8988T (cell line): ENCODE data around the gene TTC21A.

Experiments
- DNase-seq: peaks from one replicate; pipeline ENCODE4 v3.0.0; 2011

TTC21A gene

DNA sequence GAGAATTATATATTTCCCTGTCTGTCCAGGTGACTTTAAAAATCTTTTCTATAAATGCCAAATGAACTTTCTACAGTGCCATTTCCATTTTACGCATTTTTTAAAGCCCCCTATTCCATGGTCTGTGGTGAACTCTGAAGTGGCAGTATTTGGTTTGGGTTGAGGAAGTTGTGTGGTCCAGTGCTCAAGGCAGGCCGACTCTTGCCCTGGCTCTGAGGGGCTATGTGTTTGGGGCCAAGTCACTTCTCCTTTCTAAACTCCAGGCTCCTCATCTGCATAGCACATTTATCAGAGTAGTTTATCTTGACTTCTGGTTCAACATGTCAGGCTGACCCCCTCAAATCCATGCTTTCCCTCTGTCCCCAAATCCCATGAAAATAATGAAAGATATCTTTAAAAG is 14.1 kb downstream of the TTC21A start:
- DNase-seq: no peak

DNA sequence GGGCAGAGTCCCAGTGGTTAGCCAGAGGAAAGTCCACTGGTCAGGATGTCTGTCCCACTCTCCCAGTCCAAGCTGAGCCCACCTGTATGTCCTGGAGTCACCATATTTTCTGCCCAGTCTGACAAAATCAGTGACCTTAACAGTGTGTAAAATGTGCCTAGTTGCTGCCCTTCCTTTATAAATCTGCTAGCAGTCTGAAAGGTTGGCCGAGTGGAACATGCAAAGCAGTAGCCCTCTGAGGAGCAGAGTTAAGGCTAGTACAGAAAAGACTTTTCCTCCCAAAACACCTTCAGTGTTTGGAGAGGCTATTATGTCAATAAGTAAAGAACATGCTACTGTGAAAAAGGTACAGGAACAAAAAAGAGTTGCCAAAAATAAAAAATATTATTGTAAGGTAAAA is 15.3 kb downstream of the TTC21A start:
- DNase-seq: no peak

DNA sequence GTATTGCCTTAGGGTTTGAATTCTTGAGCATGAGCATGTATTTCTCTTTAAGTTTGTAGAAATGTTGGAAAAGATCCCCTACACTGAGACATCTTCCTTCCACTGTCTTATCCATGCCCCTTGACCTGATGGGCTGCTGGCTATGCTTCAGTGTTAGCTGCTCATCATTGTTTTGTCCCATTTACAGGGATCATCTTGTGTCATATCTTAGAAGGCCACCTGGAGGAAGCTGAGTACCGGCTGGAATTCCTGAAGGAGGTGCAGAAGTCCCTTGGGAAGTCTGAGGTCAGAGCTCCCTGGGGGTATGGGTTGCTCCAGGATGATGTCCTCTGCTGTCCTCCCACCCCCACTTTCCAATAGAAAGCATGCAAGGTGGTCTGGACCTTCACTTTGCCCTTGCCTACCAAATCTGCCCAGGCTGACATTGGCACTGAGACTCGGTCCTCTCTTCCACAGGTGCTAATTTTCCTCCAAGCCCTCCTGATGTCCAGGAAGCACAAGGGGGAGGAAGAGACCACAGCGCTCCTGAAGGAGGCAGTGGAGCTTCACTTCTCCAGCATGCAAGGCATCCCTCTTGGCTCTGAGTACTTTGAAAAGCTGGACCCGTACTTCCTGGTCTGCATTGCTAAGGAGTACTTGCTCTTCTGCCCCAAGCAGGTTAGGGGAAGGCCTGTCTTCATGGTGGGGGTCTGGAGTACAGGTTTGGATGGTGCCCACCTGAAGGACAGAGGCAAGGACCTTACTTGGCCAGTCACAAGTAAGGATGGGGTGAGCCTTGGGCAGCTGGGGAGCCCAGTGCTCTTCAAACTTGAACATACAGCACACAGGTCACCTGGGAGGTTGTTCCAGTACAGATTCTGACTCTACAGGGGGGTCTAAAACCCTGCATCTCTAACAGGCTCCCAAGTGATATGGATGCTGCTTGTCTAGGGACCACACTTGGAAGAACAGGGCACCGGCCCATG is 17.7 kb downstream of the TTC21A start:
- no peak for DNase-seq

DNA sequence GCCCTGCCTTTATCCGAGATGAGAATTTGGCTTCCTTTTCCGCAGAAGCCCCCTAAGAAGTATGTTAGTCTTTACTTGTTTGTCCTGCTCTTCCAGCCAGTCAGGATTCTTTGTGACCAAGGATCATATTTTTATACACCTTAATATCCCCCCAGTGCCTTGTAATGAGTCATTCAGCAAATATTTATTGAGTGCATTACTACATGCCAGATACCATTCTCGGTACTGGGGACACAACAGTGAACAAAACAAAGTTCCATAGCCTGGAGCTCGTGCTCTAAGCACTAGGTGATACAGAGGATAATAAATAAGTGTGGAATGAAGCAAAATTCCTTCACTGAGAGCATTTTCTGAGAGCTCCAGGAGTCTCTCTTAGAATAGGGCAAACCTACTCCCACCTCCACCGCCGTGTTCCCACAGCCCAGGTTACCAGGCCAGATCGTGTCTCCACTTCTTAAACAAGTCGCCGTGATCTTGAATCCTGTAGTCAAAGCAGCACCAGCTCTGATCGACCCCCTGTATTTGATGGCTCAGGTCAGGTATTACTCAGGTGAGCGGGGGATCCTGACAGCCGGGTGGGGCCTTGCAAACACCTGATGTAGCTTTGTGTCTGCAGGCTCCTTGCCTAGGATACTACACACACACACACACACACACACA is 18.5 kb downstream of the TTC21A start:
- no peak for DNase-seq

DNA sequence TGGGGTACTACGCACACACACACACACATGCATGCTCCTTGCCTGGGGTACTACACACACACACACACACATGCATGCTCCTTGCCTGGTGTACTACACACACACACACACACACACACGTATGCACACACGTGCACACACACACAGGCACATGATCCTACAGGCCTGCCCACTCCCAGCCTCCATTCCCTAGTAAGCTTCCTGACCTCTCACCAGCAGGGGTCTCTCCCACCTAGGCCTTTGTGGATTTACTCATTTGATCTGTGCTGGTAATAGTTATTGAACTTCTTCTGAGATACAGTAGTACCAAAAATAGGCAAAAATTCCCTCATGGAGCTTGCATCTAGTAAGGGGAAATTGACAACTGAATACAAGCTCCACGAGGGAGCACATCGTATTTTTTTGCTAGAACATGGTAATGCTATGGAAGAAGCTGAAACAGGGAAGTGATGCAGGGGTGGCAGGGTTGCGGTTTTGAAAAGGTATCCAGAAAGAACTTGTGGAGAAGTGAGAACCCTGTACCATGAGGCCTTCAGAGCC is 19.1 kb downstream of the TTC21A start:
- no peak for DNase-seq

DNA sequence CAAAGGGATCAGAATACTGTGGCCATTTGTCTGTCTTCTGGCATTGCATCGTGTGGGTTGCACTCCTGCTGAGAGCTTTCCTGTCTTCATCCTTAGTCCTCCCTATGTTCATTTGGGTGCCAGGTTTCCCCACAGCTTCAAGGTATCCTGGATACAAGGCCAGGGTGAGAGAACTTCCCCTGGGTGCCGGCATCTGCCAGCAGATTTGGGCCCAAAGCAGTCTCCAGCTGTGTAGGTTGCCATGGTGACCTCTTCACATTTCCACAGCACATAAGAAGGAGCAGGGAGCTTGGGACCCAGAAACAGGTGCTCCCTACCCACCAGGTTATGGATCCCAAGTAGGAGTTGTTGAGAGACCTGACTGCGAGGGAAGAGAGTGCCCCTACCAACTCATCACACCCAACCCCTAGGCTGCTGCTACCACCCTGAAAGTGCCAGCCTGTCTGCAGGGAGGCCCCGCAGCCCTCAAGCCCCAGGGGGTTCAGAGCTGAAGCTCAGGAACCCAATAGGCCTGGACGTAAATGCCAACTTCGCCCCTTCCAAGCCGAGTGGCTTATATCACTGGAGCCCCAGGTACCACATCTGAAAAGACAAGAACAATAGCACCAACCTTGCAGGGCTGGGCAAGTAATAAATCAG is 19.9 kb downstream of the TTC21A start:
- DNase-seq: no peak

DNA sequence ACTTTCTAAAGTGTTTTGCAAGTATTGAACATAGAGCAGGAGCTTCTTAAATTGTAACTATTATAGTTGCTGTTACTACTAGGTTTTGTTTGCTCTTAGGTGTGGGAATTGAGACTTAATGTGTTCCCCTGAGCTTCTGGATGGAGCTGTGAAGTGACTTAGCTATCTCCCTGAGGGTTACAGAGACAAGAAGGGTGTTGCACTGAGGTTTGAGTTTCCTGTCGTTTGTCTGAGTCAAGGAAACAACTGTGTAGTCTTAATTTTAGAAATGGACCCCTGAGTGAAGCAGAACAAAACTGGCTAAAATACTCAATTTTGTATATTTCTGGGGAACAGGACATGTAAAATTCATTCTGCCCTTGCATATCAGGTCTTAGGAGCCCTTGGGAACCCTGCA is 20.4 kb downstream of the TTC21A start:
- DNase-seq: no peak

DNA sequence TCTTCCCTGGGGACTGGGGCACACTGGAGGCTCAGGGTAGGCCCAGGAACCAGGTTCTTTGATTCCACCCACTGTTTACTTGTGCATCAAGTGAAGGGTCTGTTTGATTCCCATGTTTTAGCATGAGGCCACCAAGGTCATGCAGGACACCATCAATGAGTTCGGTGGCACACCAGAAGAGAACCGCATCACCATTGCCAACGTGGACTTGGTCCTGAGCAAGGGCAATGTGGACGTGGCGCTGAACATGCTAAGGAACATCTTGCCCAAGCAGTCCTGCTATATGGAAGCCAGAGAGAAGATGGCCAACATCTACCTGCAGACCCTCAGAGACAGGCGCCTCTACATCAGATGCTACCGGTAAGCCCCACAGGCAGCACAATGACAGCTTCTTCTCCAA is 21.5 kb downstream of the TTC21A start:
- no peak for DNase-seq

DNA sequence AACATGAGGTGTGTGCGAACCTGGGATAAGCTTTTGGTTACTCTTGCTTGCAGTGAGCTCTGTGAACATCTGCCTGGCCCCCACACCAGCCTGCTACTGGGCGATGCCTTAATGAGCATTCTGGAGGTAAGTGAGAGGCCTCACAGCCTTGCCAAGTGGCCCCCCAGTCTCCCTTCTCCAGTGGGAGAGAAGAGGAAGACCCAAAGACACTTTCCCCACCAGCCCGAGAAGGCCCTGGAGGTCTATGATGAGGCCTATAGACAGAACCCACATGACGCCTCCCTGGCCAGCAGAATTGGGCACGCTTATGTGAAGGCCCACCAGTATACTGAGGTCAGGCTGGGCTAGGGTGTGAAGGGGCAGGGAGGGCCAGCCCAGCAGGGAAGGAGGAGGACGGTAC is 22.5 kb downstream of the TTC21A start:
- DNase-seq: no peak

DNA sequence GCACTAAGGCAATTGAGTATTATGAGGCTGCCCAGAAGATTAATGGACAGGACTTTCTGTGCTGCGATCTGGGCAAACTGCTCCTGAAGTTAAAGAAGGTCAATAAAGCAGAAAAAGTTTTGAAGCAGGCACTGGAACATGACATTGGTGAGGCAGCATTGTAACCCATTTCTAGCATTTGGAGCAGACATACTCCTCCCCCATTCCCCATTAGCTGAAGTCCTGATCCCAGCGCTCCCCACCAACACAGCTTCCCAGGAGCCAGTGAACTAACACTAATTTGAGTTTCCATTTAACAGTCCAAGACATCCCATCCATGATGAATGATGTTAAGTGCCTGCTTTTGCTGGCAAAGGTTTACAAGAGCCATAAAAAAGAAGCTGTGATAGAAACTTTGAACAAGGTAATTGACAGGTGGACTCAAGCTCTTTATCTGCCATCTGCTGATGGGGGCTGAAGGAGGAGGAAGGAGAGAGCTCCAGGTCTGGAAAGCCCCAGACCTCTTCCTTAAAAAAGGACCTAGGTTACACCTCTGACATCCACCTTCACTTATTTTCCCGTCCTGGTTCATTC is 23.3 kb downstream of the TTC21A start:
- no peak for DNase-seq

DNA sequence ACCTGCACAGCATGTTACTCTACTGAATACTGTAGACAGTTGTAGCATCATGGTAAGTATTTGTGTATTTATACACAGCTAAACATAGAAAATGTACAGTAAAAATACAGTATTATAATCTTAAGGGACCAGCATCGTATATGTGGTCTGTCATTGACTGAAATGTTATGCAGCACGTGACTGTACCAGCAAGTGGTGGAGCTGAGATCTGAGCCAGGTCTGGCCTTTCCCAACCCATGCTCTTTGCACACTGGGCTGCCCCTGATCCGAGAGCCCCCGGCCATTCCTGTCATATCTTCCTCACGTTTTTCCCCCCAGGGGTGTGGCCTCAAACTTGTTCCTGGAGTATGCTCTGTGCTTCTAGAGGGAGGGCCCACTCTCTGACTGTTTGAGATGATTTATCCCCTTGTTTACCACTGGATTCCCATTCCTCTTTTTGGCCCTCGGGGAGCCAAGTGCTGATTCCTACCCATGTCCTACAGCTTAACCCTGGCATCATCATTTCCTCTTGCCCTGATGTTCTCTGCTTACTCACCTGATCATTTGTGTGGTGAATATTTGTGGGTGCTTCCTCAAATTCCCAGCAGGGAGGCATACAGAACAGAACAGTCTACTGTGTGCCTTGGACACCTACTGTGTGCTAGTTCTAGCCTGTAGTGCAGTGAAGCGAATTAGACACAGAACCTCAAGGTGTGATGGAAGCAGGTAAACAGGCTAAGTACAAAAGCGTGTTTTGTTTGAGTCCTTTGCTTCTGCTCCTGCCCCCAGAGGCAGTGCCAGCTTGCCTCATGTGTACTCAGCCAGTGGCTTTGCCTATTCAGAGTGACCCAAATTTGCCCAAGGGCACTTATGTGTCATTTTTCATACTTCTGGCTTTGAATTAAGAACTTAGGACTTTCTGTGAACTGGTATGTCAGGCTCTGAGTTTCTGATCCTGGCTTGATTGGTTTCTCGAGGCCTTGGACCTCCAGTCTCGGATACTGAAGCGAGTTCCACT is 24.9 kb downstream of the TTC21A start:
- no peak for DNase-seq

DNA sequence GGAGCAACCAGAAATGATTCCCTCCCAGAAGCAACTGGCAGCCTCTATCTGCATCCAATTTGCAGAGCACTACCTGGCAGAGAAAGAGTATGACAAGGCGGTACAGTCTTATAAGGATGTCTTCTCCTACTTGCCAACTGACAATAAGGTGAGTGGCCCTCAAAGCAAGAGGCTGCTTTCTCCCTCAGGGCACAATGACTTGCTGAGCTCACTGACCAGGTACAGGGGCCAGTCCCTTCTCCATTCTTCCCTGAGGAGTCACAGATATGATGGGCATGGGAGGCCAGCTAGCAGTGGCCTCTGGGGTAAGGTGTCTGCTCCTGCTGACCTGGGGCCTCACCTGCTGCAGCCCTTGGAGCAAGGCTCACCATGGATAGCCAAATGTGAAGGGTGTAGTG is 25.6 kb downstream of the TTC21A start:
- no peak for DNase-seq

DNA sequence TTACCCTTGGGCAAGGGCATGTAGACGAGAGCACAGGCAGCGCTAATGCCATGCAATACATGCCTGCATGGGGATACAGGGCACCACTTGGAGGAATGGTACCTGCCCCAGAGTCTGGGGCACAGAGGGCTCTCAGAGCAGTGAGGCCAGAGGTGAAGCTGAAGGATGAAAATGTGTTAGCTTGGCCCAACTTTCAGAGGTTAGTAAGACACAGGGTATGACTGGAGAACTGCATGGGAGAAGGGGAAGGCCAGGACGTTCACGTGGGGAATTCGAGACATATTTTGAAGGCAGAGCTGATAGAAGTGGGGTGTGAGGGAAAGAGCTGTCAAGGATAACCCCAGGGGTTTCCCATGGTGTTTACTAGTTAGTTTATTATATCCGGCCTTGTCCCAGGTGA is 26.3 kb downstream of the TTC21A start:
- DNase-seq: no peak

DNA sequence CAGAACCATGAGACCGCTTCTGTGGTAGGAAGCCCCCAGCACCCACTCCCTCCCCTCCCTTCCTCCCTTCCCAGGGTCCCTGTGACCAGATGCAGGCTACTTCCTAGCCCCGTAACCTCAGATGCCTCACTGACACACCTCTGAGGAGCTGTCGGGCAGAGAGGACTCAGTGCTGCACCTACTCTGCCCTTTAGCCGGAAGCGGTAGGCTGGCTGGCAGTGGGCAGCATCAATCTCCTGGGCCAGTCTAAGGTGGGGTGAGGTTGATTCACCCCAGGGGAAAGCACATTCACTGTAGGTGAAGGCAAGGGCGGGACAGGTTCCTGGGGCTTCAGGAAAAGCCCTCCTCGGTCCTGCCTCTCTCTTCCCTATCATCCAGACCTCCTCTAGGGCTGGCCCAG is 26.8 kb downstream of the TTC21A start:
- DNase-seq: no peak

DNA sequence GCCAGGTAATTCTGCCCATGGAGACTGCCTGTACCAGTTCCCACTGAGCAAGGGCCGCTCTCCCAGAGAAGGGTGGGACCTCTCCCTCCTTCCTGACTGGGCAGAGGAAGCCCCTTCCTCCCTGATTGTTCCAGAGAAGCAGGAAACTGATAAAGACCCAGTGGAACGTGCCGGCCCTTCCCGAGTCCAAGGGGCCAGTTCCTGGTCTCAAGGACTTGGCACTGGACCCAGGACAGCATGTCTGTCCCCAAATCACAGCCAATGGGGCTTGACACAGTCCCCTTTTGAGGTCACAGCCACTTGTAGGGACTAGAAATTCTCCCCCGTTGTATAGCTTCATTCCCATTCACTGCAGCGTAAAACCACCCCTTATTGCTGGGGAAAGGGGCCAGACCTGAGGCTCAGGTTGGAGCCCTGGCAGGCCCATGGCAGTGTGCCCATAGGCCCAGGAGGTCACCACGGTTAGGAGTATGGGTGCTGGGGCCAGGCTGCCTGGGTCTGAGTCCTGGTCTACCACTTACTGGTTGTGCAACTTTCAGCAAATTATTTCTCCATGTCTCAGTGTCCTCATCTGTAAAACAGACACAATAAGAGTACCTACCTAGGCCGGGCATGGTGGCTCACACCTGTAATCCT is 27.8 kb downstream of the TTC21A start:
- no peak for DNase-seq

DNA sequence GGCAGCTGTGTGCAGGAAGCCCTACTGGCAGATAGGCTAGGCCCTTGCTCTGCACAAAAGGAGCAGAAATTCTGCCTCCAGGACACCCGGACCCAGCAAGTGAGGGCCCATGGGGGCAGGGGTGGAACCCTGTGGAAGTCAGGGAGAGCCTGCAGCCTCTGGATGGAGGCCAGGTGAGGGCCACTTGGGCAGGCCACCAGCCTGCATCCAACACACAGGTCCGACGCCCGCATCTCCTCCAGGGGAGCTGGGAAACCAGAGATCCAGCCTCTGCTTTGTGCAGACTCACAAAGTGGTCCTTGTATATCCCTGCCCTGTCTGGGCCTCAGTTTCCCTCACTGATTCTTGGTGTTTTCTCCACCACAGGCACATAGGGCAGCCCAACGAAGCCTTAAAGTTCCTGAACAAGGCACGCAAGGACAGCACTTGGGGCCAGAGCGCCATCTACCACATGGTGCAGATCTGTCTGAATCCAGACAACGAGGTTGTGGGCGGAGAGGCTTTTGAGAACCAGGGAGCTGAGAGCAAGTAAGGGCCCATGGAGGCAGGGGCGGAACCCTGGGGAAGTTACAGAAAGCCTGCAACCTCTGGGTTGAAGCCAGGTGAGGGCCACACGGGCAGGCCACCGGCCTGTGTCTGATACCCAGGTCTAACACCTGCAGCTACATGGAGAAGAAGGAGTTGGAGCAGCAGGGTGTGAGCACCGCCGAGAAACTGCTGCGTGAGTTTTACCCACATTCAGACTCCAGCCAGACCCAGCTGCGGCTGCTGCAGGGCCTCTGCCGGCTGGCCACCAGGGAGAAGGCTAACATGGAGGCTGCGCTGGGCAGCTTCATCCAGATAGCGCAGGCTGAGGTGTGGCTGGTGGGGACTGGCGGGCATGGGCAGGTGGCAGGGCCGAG is 29.3 kb downstream of the TTC21A start:
- no peak for DNase-seq

DNA sequence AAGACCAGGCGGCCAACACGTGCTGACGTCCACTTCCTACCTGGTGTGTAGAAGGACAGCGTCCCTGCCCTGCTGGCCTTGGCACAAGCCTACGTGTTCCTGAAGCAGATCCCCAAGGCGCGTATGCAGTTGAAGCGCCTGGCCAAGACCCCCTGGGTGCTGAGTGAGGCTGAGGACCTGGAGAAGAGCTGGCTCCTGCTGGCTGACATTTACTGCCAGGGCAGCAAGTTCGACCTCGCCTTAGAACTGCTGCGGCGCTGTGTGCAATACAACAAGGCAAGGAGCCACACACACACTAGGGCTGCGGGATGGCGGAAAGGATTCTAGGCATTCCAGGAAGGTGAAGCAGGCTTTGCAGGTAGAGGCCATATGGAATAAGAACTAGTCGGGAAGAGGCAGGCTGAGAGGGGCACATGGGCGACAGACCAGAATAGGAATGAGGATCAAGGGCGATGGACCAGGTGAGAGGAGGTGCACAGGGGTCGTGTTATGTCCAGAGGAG is 30.0 kb downstream of the TTC21A start:
- DNase-seq: no peak

DNA sequence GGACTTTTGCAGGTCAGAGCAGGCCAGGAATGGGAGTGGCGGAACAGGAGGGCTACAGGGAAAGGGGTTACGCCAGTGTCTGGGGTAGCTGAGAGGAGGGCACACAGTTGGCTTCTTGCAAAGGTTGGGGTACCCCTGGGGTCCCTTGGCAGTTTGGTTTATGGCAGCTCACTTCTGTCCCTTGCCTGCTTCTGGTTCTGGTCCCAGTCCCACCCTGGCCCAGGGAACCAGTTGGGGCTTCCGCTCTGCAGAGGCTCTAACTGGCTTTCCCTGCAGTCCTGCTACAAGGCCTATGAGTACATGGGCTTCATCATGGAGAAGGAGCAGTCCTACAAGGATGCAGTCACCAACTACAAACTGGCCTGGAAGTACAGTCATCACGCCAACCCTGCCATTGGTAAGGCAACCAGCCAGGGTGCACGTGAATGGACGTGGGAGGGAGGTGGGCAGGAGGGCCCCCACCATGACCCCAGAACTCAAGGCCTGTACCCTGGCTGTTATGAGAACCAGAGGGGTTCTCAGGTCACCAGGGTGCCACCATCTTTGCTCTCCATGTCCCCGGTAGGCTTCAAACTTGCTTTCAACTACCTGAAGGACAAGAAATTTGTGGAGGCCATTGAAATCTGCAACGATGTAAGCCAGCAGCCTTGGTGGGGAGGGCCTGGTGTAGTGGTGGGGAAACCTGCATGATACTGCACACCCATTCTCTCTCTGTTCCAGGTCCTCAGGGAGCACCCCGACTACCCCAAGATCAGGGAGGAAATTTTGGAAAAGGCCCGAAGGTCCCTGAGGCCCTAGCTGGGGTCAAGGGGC is 30.7 kb downstream of the TTC21A start:
- no peak for DNase-seq

DNA sequence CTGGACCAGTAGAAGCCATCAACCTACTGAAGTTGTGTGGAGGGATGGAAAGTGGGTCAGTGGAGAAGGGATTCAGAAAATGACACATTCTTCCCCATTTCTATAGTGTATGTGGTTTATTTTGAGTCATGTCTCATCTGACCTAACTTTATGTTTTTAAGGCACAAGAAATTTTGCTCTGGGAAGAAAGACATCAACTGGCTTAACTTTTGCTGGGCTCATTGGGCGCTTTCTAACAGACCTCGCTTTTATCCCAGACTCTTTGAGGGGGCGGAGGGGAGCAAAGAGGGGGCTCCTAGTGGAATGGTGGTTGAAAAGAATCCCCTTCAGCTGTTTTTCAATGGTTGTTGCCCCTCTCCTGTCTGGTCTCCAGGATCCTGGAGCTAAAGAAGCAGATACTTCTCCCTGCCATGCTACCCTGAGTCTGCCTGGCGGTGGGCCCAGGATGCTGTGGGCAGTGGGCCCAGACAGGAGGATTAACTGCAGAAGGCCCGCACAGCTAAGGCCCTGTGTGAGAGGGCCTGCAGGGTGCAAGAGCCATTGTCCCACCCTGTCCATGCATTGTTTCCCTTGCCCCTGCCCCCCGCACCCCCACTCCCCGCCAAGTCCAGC is 31.4 kb downstream of the TTC21A start:
- no peak for DNase-seq
